ENCODE results near the gene RBM24. TPM values are rescaled to one million over a fixed set of nuclear protein-coding genes. Genes with fewer than 3 reads are reported as not detected.
"Not testable (repeated sequence)": the region's sequence is repeated elsewhere in the genome, so short reads cannot be mapped to it uniquely, and the experiment has no call there.

The RBM24 gene
- total RNA-seq, 1 donor: 32.4 TPM

GRCh38 chr6:17311595-17312311 lies 30.6 kb downstream of the RBM24 start:
- DNase-seq (ENCODE audit: low read depth): peak; percentile 29
- no peak overlapping the region for H3K4me3 ChIP-seq (ENCODE audit: low read depth, low read length)
- TF ChIP-seq CTCF (IDR thresholded peaks at IDR 0.05; ENCODE audit: insufficient read depth, low read depth, low read length): no peak

GRCh38 chr6:17313238-17313637 lies 32.1 kb downstream of the RBM24 start:
- not testable (repeated sequence) for H3K4me3 ChIP-seq (ENCODE audit: low read depth, low read length); DNase-seq (ENCODE audit: low read depth)

GRCh38 chr6:17313971-17314370 lies 32.8 kb downstream of the RBM24 start:
- DNase-seq (ENCODE audit: low read depth): no peak
- TF ChIP-seq CTCF (IDR thresholded peaks at IDR 0.05; ENCODE audit: insufficient read depth, low read depth, low read length): no peak
- H3K4me3 ChIP-seq (ENCODE audit: low read depth, low read length): no peak overlapping the region

- DNase-seq (ENCODE audit: low read depth): no peak
- TF ChIP-seq CTCF (IDR thresholded peaks at IDR 0.05; ENCODE audit: insufficient read depth, low read depth, low read length): no peak
- H3K4me3 ChIP-seq (ENCODE audit: low read depth, low read length): no peak overlapping the region
Observed at GRCh38 chr6:17315262-17315661, 34.1 kb downstream of the RBM24 start.

- no peak for DNase-seq (ENCODE audit: low read depth)
Observed at GRCh38 chr6:17318435-17319165, 37.4 kb downstream of the RBM24 start.

GRCh38 chr6:17320266-17320665 lies 39.1 kb downstream of the RBM24 start:
- DNase-seq (ENCODE audit: low read depth); H3K4me3 ChIP-seq (ENCODE audit: low read depth, low read length): not testable (repeated sequence)

More at GRCh38 chr6:17318435-17319165, 37.4 kb downstream of the RBM24 start:
- no peak overlapping the region for H3K4me3 ChIP-seq (ENCODE audit: low read depth, low read length)
- no peak for TF ChIP-seq CTCF (IDR thresholded peaks at IDR 0.05; ENCODE audit: insufficient read depth, low read depth, low read length)

- no peak overlapping the region for H3K4me3 ChIP-seq (ENCODE audit: low read depth, low read length)
- no peak for TF ChIP-seq CTCF (IDR thresholded peaks at IDR 0.05; ENCODE audit: insufficient read depth, low read depth, low read length)
- no peak for DNase-seq (ENCODE audit: low read depth)
Observed at GRCh38 chr6:17331238-17331637, 50.1 kb downstream of the RBM24 start.

- no peak overlapping the region for H3K4me3 ChIP-seq (ENCODE audit: low read depth, low read length)
- no peak for TF ChIP-seq CTCF (IDR thresholded peaks at IDR 0.05; ENCODE audit: insufficient read depth, low read depth, low read length)
- peak; percentile 12 for DNase-seq (ENCODE audit: low read depth)
Observed at GRCh38 chr6:17334265-17334664, 53.1 kb downstream of the RBM24 start.
